ENCODE results near the gene MYADML2. TPM values are rescaled to one million over a fixed set of nuclear protein-coding genes. Genes with fewer than 3 reads are reported as not detected.

Gene MYADML2
- total RNA-seq, 1 donor from 2014 or later = not detected

DNA sequence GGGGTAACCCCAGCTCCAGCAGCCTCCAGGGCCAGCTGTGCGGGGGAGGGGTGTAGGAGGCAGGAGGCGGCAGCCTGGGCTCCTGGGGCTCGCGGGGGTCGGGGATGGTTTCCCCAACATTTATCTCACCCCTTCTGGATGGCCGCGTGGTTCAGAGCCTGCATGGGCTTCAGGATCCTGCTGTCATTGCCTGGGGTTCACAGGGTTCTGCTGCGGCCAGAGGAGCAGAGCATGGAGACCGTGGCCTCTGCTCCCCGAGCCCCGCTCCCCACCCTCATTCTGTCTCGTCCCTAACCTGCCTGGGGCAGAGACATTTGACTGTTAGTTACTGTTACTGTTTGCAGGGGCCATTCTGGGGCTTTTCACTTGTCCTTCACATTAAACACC is 4.9 kb downstream of the MYADML2 start:
- no peak for DNase-seq (ENCODE audit: low read depth, low spot score)
- Mint-ChIP-seq H3K36me3 (ENCODE audit: low read depth) (no peaks in the 10 kb centered on the region), H3K9me3 (no peaks in the 10 kb centered on the region), H3K4me3 (peak overlapping the region; percentile 61), H3K27ac (ENCODE audit: unreplicated experiment) (no peak overlapping the region), H3K4me1 (peaks cover 15% of the 10 kb centered on the region), H3K27me3 (ENCODE audit: low read depth) (no peaks in the 10 kb centered on the region)
- TF ChIP-seq, protein P1, sequence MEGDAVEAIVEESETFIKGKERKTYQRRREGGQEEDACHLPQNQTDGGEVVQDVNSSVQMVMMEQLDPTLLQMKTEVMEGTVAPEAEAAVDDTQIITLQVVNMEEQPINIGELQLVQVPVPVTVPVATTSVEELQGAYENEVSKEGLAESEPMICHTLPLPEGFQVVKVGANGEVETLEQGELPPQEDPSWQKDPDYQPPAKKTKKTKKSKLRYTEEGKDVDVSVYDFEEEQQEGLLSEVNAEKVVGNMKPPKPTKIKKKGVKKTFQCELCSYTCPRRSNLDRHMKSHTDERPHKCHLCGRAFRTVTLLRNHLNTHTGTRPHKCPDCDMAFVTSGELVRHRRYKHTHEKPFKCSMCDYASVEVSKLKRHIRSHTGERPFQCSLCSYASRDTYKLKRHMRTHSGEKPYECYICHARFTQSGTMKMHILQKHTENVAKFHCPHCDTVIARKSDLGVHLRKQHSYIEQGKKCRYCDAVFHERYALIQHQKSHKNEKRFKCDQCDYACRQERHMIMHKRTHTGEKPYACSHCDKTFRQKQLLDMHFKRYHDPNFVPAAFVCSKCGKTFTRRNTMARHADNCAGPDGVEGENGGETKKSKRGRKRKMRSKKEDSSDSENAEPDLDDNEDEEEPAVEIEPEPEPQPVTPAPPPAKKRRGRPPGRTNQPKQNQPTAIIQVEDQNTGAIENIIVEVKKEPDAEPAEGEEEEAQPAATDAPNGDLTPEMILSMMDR (conservative IDR thresholded peaks at IDR 0.05) = no peak

DNA sequence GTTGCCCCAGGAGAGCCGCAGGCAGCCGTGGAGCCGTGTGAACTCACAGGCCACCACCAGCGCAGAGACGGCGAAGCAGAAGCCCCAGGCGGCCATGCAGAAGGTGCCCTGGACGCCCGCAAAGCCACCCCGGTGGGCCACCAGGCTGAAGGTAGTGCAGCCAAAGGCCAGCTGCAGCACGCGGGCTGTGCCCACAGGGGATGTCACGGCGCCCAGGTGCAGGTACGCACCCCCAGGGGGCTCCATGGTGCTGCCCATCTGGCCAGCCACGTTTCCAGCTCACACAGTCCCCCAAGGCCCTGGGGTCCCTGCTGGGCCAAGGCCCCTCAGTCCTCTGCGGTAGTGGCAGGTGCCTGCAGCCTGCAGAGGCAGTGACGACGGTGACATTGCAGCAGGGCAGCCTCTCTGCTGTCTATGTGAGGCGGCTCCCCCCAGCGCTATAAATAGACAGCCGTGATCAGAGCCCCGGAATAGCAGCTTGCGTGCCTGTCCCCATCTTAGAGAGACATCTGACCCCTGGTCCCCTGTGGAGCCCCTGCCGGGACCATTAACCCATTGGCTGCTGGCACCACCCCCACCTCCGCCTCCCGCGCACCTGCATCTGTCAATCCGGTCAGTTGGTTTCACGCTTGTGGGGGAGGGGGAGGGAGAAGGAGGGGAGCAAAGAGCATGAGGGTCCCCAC is 5.4 kb downstream of the MYADML2 start:
- no peak for DNase-seq (ENCODE audit: low read depth, low spot score)
- Mint-ChIP-seq H3K36me3 (ENCODE audit: low read depth) (no peaks in the 10 kb centered on the region), H3K4me1 (peaks cover 16% of the 10 kb centered on the region), H3K27me3 (ENCODE audit: low read depth) (no peaks in the 10 kb centered on the region), H3K9me3 (no peaks in the 10 kb centered on the region), H3K4me3 (peak overlapping the region; percentile 9), H3K27ac (ENCODE audit: unreplicated experiment) (no peak overlapping the region)
- TF ChIP-seq, protein P1 (conservative IDR thresholded peaks at IDR 0.05) = no peak

DNA sequence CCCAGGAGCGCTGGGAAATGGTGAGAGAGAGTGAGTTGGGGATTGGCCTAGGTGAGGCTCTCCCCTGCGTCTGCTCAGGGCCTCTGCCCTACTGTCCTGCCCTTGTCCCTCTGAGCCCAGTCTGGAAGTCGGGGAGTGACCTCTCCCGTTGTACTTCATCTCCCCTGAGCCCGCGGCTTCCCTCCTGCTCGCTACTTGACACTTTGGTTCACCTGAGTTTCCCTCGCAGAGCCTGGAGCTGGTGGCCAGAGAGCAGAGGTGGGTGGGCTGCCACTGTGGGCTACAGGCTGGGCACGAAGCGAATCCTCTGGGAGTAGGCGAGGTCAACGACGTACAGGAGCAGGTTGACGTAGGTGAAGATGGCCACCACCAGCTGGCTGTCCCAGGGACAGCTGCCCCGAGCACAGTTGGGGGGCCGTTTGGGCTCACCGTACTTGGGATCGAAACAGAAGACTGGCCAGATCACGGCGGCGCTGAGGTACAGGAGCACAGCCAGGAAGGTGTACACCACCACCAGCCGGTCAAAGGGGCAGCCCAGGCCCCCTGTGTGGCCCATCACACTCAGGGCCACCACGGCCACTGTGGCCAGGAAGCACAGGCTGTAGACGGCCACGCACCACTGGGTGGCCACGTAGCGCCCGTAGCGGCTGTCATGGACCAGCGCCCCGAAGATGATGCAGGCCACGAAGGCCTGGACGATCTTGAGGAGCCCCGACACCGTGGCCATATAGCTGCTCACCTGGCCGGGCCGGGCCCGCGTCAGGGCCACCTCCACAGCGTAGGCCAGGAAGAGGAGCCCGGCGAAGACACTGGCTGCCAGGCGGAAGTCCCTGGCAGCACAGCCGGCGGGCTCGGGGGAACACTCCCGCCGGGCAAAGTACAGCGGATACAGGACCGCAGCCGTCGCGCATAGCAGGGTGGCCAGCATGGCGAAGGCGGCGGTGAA is 6.2 kb downstream of the MYADML2 start:
- TF ChIP-seq, protein P1 (conservative IDR thresholded peaks at IDR 0.05) = no peak
- no peak for DNase-seq (ENCODE audit: low read depth, low spot score)
- Mint-ChIP-seq H3K27ac (ENCODE audit: unreplicated experiment) (no peak overlapping the region), H3K27me3 (ENCODE audit: low read depth) (no peaks in the 10 kb centered on the region), H3K9me3 (no peaks in the 10 kb centered on the region), H3K4me1 (peaks cover 23% of the 10 kb centered on the region), H3K4me3 (peak overlapping the region; percentile 12), H3K36me3 (ENCODE audit: low read depth) (no peaks in the 10 kb centered on the region)

DNA sequence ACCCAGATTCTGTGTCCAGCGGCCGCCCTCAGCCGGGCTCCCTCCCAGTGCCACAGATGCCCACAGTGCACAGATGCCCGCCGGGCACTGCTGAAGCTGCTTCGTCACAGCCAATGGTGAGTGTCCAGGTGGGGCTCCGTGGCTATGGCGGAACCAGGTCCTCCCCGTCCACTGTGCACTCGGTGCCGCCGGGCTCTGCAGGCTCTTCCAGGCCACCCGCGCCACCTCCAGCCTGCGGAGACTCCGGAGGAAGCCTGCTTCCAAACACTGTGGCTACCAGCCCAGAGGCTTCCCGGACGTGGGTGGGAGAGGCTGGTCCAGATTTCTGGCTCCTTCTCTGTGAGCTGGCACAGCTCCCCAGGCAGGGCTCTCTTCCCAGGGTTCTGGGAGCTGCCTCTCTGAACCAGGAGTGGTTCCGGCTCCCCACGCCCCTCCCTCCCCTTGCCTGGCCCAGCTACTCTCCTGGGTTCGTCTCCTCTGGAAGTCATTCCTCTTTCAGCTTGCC is 7.1 kb downstream of the MYADML2 start:
- no peaks in the 10 kb centered on the region for H3K36me3 Mint-ChIP-seq (ENCODE audit: low read depth)
- no peaks in the 10 kb centered on the region for H3K9me3 Mint-ChIP-seq
- H3K27ac Mint-ChIP-seq (ENCODE audit: unreplicated experiment) = no peak overlapping the region
- H3K4me1 Mint-ChIP-seq = peaks cover 26% of the 10 kb centered on the region
- TF ChIP-seq, protein P1 (conservative IDR thresholded peaks at IDR 0.05) = no peak
- H3K4me3 Mint-ChIP-seq = peak overlapping the region; percentile 12
- H3K27me3 Mint-ChIP-seq (ENCODE audit: low read depth) = no peaks in the 10 kb centered on the region
- DNase-seq (ENCODE audit: low read depth, low spot score) = no peak

DNA sequence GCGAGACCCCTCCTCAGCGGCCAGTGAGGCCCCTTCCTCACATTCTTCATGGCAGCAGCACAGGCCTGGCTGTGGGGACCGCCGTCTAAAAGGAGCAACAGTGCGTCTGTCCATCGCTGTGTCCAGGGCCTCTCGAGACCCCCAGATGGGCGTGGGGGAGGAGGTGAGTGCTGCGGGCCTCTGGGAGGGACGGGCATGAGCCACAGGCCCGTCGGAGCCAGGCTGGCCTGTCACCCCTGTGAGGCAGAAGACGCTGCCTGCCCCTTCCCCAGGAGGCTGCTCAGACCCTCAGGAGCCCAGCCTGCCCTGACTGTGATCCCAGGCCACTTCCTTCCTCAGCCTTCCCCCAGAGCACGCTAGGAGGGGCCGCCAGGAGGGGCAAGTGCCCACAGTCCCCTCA is 7.8 kb downstream of the MYADML2 start:
- H3K4me3 Mint-ChIP-seq = peak overlapping the region; percentile 31
- H3K36me3 Mint-ChIP-seq (ENCODE audit: low read depth) = no peaks in the 10 kb centered on the region
- H3K4me1 Mint-ChIP-seq = peaks cover 26% of the 10 kb centered on the region
- no peak for DNase-seq (ENCODE audit: low read depth, low spot score)
- H3K9me3 Mint-ChIP-seq = no peaks in the 10 kb centered on the region
- H3K27me3 Mint-ChIP-seq (ENCODE audit: low read depth) = no peaks in the 10 kb centered on the region
- no peak overlapping the region for H3K27ac Mint-ChIP-seq (ENCODE audit: unreplicated experiment)
- TF ChIP-seq, protein P1 (conservative IDR thresholded peaks at IDR 0.05) = no peak
